ENCODE data around the gene SOX8.
"Not testable (repeated sequence)": the region's sequence is repeated elsewhere in the genome, so short reads cannot be mapped to it uniquely, and the experiment has no call there.

The SOX8 gene

GRCh38 chr16:981695-982144 lies at the start of gene SOX8:
Gene SOX8, plus strand, starts transcription at chr16:981770. Its CDS starts 153 bp downstream, at chr16:981923.
- DNase-seq, result no peak

GRCh38 chr16:932831-933330 lies 48.7 kb upstream of the SOX8 start:
- DNase-seq, result no peak

- no peak for DNase-seq
These were observed 48.0 kb upstream of the SOX8 start for GRCh38 chr16:933581-933980.

DNA sequence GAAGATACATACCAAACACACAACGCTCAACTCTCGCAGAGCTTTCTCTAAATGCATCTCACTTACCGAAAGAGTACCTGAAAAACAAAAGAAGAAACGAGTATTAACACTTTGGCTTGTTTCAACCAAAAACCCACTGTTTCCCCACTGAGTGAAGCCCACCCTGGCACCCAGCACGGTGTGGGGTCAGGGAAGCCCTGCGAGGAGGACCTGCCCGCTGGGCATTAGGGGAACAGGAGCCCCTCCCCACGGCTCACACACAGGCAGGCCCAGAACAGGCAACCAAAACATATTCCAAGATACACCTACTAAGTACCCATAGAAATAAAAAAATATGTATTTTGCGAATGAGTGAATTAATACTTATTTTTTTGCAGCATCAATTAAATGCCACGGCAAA lies 47.4 kb upstream of the SOX8 start:
- DNase-seq, result no peak

DNA sequence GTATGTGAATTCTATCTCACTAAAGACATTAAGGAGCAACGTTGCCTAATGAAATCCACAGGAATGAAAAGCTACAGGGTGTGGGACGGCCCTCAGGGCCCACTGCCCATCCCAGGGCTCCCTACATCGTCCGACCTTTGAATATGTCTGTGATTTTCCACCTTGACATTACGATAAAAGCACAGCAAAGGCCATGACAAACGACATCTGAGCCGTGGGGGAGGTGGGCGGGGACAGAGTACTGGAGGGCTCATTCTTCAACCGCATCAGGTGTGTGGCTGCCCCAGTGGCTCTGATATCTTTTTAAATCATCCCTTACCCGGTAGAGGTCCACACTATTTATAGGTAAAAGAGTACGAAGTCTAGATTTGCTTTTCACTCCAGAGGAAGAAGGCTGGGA lies 45.9 kb upstream of the SOX8 start:
- DNase-seq, result no peak

DNA sequence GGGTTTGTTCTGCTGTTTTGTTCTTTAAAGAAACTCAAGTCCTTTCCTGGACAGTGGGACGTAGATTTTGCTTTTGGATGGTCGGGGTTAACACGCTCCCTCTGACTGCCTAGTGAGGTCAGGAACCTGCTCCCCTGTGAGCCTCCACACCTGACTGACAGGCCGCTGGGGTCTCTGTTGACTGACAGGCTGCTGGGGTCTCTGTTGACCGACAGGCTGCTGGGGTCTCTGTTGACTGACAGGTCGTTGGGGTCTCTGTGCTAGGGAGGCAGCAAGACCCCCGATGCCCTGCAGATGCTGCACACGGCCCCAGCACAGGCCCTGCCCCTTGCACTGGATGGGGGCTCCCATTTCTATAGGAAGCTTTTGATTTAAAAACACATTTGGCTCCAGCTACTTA lies 44.3 kb upstream of the SOX8 start:
- no peak for DNase-seq

- no peak for DNase-seq
These were observed 43.8 kb upstream of the SOX8 start for GRCh38 chr16:937723-938122.

DNA sequence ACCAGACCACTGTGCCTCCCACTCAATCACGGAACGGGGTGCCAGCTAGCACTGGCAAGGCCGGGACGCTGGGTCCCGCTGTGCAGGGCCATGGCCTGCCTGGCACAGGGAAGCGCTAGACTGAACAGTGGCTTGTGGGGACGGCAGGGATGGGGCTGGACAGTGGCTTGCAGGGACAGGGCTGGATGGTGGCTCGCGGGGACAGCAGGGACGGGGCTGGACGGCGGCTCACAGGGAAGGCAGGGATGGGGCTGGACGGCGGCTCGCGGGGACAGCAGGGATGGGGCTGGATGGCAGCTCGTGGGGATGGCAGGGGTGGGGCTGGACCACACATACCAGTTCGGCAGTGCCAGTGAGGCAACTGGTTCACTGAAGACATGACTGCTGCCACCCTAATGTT lies 43.4 kb upstream of the SOX8 start:
- no peak for DNase-seq

GRCh38 chr16:938752-939151 lies 42.8 kb upstream of the SOX8 start:
- no peak for DNase-seq

GRCh38 chr16:939311-939710 lies 42.3 kb upstream of the SOX8 start:
- no peak for DNase-seq

- DNase-seq, result no peak
These were observed 41.6 kb upstream of the SOX8 start for GRCh38 chr16:939941-940340.

- no peak for DNase-seq
These were observed 39.0 kb upstream of the SOX8 start for GRCh38 chr16:942436-943060.

- no peak for DNase-seq
These were observed 37.6 kb upstream of the SOX8 start for GRCh38 chr16:943971-944370.

DNA sequence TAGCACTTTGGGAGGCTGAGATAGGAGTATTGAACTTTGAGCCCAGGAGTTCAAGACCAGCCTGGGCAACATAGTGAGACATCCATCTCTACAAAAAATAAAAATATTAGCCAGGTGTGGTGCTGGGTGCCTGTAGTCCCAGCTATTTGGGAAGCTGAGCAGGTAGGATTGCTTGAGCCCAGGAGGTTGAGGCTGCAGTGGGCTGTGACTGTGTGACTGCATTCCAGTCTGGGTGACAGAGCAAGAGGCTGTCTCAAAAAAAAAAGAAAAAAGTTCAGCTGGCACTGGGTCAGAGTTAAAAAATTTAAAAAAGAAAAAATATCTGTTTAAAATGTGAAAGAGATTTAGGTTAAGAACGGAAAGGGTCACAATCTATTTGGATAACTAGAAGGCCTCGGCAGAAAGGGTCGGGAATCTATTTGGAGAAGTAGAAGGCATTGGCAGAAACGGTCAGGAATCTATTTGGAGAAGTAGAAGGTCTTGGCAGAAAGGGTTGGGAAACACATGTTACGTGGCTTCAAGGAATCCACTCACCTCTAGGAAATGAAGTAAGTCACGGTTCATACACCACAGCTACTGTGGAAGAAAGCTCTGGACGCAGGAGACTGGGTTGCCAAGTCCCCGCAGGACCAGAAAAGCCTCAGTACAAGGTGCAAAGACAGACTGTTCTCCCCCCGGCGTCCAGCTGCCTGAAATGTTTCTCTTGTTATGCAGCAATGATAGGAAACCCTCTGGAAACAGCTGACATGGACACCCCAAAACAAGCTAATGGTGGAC lies 36.1 kb upstream of the SOX8 start:
- DNase-seq, result no peak

- no peak for DNase-seq
These were observed 35.5 kb upstream of the SOX8 start for GRCh38 chr16:946048-946395.

DNA sequence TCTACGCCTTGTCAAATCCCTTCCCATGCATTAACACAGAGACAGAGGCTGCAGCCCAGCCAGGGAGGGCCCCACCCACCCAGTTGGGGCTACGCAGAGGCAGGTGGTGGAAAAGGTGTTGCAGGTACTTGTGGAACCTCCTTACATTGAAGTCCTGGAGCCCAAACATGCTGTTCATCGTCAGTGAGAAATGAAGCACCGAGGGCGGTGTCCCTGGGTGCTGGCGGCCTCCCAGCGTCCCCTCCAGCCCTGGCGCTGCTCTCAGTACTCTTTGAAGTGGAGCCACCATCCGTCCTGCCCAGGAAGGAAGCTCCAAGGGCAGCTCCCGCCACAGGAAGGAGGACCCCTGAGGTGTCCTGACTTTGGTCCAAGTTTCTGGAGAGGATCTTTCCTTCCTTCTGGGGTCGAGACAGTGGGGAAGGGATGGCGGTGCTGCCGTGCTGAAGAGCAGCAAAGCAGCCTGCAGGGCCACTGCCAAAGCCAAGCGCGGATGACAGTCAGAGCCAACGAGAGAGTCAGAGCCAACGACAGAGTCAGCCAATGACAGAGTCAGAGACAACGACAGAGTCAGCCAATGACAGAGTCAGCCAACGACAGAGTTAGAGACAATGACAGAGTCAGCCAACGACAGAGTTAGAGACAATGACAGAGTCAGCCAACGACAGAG lies 34.2 kb upstream of the SOX8 start:
- no peak for DNase-seq

- DNase-seq, result not testable (repeated sequence)
These were observed 33.7 kb upstream of the SOX8 start for GRCh38 chr16:947922-948303.

GRCh38 chr16:948767-949166 lies 32.8 kb upstream of the SOX8 start:
- not testable (repeated sequence) for DNase-seq

DNA sequence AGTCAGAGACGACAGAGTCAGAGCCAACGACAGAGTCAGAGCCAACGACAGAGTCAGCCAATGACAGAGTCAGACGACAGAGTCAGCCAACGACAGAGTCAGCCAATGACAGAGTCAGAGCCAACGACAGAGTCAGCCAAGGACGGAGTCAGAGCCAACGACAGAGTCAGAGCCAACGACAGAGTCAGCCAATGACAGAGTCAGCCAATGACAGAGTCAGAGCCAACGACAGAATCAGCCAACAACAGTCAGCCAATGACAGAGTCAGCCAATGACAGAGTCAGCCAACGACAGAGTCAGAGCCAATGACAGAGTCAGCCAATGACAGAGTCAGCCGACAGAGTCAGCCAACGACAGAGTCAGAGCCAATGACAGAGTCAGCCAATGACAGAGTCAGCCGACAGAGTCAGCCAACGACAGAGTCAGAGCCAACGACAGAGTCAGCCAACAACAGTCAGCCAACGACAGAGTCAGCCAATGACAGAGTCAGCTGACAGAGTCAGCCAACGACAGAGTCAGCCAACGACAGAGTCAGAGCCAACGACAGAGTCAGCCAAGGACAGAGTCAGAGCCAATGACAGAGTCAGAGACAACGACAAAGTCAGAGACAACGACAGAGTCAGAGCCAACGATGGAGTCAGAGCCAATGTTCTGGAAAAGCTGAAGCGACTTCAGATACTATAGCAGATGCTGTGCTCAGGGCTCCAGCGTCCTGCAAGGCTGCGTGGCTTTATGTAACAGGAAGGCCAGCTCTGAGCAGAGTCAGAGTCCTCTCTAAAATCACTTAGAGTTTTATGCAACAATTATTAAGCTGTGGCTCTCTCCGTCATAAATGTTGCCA lies 30.6 kb upstream of the SOX8 start:
- DNase-seq, result not testable (repeated sequence)

DNA sequence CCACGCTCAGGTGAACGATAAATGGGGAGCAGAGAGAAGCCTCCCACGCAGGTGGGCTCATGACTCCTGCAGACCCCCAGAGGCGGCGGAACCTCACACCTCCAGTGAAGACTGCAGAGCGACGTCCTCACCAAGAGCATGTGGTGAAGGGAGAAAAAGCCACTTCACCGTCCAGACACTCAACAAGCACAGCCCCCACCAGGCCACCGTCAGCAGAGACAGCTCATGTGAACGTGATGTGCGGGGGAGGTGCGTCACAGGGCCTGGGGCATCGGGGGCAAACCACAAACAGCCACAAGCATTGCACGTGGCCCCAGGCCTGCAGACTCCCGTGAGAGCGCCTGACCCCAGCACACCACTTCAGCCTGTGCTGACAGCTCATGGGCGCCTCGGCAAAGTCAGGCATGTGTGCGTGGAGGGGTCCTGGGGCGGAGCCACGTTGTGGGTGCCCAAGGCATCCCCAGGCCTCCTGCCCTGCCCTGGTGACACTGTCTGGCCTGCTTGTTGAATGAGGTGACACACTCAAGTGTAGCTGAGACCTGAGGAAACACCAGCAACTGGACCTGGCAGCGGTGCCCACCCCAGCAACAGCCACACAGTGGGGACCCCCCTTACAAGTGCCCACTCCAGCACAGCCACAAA lies 29.8 kb upstream of the SOX8 start:
- no peak for DNase-seq

DNA sequence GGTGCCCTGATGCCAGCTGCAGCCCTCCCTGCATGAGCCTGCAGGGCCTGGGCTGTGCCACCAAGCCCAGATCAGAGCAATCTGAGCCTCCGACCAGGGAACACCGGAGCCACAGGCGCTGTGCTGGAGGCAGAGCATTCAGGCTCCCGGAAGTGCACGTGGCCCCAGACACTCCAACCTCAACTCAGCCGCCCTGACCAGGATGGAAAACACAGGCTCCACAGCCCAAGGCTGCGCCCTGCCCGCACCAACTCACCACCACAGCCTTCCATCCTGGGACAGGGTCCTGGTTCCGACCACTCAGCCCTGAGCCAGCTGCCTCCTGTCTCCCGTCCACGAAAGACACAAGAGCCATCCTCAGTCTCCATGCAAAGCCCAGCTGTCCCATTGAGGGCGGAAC lies 29.2 kb upstream of the SOX8 start:
- DNase-seq, result no peak

DNA sequence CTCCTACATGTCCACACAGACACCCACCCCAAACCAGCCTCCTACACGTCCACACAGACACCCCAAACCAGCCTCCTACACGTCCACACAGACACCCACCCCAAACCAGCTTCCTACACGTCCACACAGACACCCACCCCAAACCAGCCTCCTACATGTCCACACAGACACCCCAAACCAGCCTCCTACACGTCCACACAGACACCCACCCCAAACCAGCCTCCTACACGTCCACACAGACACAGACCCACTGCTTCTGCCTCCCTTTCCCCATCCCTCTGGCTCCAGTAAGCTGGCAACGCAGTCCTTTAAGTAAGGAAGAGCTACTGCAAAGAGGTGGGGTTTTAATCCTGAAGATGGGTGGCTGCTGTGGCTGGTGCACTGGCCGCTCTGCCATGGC lies 27.8 kb upstream of the SOX8 start:
- DNase-seq, result not testable (repeated sequence)

- not testable (repeated sequence) for DNase-seq
These were observed 25.8 kb upstream of the SOX8 start for GRCh38 chr16:955766-956165.

All from NCI-H345 (cell line).